HG03159 (cell line): ENCODE results near the gene ANGPTL2.
"Not testable (repeated sequence)": the region's sequence is repeated elsewhere in the genome, so short reads cannot be mapped to it uniquely, and the experiment has no call there.

Source experiments
- ATAC-seq: cut with Tn5 transposase; IDR thresholded peaks from one replicate; pipeline ENCODE4 v1.9.1; 2021; ENCODE audit warnings: mild to moderate bottlenecking, moderate library complexity; ENCODE audit not compliant: unreplicated experiment

ANGPTL2 gene, protein sequence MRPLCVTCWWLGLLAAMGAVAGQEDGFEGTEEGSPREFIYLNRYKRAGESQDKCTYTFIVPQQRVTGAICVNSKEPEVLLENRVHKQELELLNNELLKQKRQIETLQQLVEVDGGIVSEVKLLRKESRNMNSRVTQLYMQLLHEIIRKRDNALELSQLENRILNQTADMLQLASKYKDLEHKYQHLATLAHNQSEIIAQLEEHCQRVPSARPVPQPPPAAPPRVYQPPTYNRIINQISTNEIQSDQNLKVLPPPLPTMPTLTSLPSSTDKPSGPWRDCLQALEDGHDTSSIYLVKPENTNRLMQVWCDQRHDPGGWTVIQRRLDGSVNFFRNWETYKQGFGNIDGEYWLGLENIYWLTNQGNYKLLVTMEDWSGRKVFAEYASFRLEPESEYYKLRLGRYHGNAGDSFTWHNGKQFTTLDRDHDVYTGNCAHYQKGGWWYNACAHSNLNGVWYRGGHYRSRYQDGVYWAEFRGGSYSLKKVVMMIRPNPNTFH

GRCh38 chr9:127122176-127123063 lies at the start of gene ANGPTL2:
ANGPTL2 (minus strand) TSS chr9:127122635; CDS start chr9:127108731, 13,904 bp downstream.
- ATAC-seq: no peak

DNA sequence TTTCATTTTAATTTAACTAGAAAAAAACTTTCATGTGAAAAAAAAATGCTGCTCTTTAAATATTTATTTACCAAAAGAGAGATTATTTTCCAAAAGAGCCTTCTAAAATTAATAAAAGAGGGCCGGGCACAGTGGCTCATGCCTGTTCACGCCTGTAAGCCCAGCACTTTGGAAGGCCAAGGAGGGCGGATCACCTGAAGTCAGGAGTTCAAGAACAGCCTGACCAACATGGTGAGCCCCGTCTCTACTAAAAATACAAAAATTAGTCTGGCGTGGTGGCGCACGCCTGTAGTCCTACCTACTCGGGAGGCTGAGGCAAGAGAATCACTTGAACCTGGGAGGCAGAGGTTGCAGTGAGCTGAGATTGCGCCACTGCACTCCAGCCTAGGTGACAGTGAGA lies 48.9 kb upstream of the ANGPTL2 start:
- not testable (repeated sequence) for ATAC-seq

DNA sequence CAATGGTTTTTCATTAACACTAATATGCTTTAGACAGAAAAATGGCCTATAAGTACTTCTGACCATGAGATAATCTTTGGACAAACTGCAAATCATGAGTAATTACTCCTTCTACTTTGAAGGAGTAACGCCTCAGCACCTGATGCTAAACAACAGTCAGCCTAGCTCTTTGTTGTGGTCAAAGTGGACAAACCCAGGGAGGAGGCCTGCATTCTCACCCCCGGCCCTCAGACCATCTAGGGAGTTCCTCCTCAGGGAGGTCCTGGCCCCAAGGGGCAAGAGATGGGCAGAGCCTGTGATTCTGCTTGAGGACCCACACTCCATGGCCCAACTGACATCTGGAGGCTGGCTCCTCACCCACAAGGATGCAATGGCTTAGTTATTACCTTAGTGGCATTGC lies 48.2 kb upstream of the ANGPTL2 start:
- no peak for ATAC-seq

DNA sequence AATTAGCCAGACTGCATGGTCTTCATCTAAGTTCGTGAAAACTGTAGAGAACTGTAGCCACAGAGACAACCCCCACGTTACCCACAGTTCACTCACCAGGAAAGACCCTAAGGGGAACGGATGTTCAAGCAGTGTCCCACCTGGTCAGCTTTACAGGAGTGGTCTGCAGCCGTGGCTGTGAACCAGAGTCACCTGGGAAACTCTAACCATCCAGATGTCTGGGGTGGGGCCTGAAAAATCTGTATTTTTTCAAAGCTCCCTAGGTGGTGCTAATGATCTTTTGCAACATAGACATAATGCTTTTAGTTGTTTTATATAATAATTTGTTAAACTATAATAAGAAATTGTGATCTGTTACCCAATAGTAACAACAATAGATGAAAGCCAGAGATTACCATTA lies 47.7 kb upstream of the ANGPTL2 start:
- ATAC-seq: no peak

- no peak for ATAC-seq
Observed at GRCh38 chr9:127169575-127169883, 47.1 kb upstream of the ANGPTL2 start.

- ATAC-seq: no peak
Observed at GRCh38 chr9:127168756-127169574, 46.5 kb upstream of the ANGPTL2 start.

DNA sequence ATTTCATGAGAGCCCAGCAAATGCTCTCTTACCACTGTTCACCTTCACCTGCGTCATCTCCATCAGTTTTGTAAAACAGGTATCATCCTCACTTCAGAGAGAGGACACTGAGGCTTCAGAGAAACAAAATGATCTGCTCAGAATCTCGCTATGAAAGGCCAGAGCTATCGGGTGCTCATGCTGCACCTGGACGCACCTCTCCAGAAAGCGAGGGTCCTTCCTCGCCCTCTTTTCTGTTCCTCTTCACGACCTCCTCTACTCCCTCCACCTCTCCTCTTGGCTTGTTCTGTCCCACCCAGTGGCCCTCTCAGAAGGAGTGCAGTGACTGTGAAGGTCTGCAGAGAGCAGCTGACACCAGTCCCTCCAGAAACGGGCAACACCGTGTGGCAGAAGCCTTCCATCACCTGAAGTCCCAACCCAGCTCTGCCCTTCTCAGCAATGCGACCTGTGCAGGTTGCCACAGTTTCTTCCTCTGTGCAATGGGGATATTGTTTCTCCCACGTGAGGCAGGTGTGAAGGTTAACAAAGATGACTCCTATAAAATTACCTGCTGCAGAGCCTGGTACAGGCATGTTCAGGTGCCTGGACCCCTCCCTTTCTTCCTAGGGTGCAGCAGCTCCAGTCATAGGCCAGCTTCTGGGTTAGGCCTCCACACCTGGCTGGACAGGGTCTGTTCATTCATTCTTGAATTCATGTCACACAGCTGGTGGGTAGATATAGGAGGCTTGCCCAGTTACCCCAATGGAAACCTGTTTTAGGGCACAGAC lies 45.3 kb upstream of the ANGPTL2 start:
- no peak for ATAC-seq

DNA sequence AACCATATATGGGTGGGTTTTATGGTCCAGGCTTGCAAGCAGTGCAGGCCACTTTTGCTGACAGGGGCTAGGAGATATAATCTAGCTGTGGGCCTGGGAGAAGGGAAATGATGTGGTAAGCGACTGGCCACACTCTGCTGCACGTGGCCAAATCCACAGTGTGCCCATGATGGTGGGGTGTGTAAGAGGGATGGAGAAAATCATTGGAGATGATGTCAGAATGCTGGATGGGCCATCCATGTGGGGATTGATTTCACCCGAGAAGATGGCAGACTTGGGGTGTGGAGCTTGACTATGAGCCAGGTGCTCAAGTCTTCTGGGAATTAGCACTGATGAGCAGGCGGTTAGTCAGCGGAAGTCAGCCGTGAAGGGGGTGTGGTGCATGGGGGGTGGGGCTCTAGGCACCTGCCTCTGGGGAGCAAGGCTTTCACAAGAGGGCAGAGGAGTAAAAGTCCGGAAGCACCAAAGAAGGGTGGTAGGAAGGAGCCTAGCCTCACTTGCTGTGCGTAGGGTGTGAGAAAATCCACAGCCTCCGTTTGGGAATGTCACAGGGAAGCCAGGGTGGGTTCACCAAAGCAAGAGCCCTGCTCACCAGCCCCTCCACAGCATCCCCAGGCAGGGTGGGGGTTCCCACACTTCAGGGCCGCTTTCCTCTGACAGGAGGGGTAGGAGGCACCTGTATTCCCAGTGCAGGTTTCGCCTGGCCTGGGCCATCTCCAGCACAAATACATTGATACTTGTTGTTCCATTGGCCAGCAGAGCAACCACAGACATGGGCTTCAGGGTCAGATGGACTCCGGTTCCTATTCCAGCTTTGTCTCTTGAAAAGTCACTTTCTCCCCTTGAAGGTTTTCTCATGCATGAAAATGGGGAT lies 44.5 kb upstream of the ANGPTL2 start:
- no peak for ATAC-seq

GRCh38 chr9:127166111-127166510 lies 43.7 kb upstream of the ANGPTL2 start:
- no peak for ATAC-seq

DNA sequence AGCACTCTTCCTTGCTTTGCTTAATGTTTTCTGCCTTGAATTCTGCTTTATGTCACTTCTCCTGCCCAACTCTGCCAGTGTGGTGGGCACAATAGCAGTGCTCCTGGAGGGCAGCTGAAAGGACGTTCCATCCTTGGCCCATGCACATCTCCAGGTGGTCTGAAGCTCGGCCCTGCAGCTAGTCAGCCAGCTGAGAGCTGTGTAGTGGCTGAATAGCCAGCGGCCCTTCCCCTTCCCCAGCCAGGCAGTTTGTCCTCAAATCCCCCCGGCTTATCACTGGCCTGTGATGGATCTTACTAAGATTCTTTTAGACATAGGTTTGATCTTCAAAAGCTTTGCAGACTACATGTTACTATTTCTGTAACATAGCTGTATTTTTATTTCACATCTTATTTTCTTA lies 42.7 kb upstream of the ANGPTL2 start:
- no peak for ATAC-seq

- ATAC-seq: no peak
Observed at GRCh38 chr9:127163409-127163808, 41.0 kb upstream of the ANGPTL2 start.

GRCh38 chr9:127162864-127163365 lies 40.5 kb upstream of the ANGPTL2 start:
- no peak for ATAC-seq

GRCh38 chr9:127162046-127162863 lies 39.8 kb upstream of the ANGPTL2 start:
- ATAC-seq: no peak

DNA sequence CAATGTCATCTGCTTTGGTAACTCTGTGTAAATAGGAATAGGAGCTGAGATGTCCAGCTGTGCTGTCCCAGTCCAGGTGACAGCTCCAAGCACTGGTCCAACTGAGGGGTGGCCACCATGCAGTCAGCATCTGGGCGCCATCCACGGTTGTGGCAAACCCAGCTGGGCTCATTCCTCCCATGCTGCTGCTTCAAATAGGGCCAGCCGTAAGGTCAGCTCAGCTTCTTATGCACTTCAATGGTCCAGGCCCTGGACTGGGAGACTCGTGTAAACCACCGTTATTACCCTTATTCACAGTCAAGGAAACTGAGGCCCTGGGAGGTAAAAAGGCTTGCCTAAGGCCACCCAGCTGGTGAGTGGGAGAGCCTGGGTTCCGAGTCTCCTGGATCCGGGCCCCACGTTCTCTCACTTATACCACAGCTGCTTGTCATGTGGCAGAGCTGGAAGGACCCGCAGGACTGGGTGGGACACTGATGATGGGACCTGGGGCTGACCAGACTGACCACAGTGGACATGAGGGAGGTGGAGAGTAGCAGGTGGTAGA lies 38.7 kb upstream of the ANGPTL2 start:
- no peak for ATAC-seq

DNA sequence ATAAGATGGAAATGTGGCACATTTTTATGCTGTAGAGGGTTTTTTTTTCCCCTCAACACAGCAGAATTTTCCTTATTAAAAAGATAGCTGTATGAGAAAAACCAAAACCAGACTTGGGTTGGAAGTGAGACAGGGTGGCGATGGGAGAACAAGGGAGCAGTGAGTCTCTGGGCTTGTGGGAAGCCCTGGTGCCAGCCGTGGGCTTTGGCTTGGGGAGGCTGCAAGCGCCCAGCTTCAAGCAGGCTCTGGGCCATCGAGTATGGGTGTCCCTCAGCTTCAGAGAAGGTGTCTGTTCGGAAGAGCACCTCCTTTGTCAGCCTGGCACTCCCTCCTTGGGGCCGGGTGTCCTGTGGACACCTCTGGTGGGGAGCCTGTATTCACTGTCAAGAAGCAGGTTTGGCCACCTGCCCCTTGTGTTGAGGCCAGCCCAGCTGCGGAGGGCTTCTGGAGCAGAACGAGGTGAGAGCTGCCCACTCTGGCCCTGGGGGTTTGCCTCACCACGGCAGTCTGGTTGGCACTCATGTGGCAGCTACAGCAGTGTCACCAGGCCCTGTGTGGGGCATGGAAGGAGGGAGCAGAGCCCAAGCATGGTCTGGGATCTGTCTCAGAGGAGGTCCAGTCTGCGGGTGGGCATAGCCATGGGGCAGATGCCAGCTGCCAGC lies 37.6 kb upstream of the ANGPTL2 start:
- ATAC-seq: no peak

GRCh38 chr9:127159325-127159801 lies 36.9 kb upstream of the ANGPTL2 start:
- ATAC-seq: no peak

DNA sequence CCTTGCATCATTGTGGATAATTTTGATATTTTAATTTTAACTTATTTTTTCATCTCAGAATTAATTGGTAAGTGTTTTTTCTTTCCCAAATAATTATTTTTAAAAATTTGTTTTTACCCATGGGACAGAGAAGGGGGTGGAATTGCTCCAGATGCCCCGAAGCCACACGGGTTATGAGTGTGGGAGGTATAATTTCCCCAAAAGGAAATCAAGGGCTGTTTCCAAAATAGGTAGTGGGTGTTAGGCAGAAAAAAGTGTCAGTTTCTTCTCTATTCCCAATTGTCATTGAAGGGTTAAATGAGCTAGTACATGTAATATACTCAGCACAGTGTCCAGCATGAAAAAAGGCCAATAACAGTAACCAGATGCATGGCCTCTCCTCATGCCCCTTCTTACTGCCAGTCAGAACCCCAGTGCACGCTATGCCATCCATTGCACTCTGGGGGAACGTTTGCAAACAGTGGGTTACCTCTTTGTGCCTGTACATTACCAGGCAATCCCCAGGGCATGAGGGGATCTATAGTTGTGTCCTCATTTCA lies 36.4 kb upstream of the ANGPTL2 start:
- ATAC-seq: no peak
